ENCODE results near the gene KCNK2.

KCNK2 gene

DNA sequence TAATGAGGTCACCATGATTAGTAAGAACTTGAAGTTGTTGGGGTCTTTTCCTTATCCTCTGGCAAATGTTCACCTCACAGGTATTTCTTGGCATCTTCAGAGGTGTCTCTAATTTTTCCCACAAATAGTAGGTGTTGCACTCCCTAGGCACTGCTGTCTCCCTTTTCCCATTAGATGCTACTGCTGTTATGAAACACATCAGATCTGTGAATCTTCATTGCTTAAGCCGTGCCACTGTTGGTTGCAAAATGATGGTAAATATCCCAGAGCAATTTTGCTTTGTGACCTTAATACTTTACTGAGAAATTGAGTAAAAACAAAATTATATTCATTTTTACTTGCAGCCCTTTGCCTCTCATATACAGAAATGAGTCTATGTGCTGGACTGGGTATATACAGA lies 169.6 kb downstream of the KCNK2 start:
- no peaks in the 10 kb centered on the region for H3K36me3 ChIP-seq (ENCODE audit: control insufficient read depth, insufficient read depth, low read length)
- DNase-seq (ENCODE audit: extremely low read depth, insufficient read length), result no peak
- H3K4me3 ChIP-seq (replicated peaks; ENCODE audit: low read depth, low read length), result no peak overlapping the region
- H3K27me3 ChIP-seq (replicated peaks; ENCODE audit: control insufficient read depth, insufficient read depth, low read length), result no peaks in the 10 kb centered on the region
- TF ChIP-seq, protein P1, sequence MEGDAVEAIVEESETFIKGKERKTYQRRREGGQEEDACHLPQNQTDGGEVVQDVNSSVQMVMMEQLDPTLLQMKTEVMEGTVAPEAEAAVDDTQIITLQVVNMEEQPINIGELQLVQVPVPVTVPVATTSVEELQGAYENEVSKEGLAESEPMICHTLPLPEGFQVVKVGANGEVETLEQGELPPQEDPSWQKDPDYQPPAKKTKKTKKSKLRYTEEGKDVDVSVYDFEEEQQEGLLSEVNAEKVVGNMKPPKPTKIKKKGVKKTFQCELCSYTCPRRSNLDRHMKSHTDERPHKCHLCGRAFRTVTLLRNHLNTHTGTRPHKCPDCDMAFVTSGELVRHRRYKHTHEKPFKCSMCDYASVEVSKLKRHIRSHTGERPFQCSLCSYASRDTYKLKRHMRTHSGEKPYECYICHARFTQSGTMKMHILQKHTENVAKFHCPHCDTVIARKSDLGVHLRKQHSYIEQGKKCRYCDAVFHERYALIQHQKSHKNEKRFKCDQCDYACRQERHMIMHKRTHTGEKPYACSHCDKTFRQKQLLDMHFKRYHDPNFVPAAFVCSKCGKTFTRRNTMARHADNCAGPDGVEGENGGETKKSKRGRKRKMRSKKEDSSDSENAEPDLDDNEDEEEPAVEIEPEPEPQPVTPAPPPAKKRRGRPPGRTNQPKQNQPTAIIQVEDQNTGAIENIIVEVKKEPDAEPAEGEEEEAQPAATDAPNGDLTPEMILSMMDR (IDR thresholded peaks at IDR 0.05; ENCODE audit: insufficient read depth, low read length, poor library complexity, severe bottlenecking), result no peak

DNA sequence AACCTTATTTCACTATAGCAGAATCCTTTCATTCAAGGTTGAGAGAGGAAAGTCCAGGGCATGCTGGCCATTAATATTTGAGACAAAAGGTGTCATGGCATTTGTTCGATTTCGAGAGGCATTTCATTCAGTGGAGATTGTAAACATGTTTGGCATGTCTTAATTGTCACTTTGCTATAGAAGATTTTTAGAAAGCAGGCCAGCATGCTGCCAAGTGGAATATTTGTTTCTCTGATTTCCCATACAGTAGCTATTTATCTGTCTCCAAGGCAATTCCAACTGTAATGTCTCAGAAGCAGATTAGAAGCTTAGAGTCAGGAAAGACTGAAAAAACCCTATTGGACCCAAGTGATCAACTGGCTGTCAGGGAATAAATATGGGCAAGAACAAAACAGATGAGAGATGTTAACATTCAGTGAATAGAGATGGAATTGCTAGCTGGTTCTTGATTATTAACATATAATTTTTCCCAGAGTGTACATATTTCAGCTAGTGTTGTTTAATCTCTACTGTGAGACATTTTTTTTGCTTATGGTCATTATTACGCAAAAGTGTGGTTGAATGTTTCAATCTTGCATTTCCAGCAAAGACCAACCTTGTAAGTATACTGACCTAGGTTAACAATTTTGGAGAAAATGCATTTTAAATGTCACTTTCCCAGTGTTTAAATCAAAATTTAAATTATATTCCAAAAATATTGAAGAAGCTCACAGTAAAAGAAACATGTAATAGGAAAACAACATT lies 174.6 kb downstream of the KCNK2 start:
- TF ChIP-seq, protein P1 (IDR thresholded peaks at IDR 0.05; ENCODE audit: insufficient read depth, low read length, poor library complexity, severe bottlenecking), result no peak
- DNase-seq (ENCODE audit: extremely low read depth, insufficient read length), result no peak
- Histone ChIP-seq H3K4me3 (replicated peaks; ENCODE audit: low read depth, low read length) (no peak overlapping the region), H3K36me3 (ENCODE audit: control insufficient read depth, insufficient read depth, low read length) (no peaks in the 10 kb centered on the region), H3K27me3 (replicated peaks; ENCODE audit: control insufficient read depth, insufficient read depth, low read length) (no peaks in the 10 kb centered on the region)

DNA sequence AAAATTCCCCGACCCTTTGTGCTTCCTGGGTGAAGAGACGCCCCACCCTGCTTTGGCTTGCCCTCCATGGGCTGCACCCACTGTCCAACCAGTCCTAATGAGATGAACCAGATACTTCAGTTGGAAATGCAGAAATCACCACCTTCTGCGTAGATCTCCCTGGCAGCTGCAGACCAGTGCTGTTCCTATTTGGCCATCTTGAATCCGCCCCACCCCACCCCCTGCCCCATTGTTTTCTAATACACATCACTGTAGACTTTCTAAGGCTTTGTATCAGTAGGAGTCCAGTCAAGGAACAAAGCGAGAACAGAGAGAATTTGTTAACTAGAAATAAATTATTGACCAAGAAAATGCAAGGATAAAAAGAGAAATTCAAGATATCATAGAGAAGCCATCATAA lies 178.2 kb downstream of the KCNK2 start:
- TF ChIP-seq, protein P1 (IDR thresholded peaks at IDR 0.05; ENCODE audit: insufficient read depth, low read length, poor library complexity, severe bottlenecking), result no peak
- Histone ChIP-seq H3K36me3 (ENCODE audit: control insufficient read depth, insufficient read depth, low read length) (no peaks in the 10 kb centered on the region), H3K27me3 (replicated peaks; ENCODE audit: control insufficient read depth, insufficient read depth, low read length) (no peaks in the 10 kb centered on the region), H3K4me3 (replicated peaks; ENCODE audit: low read depth, low read length) (no peak overlapping the region)
- DNase-seq (ENCODE audit: extremely low read depth, insufficient read length), result no peak

GRCh38 chr1:215262106-215262505 lies 179.6 kb downstream of the KCNK2 start:
- TF ChIP-seq, protein P1 (IDR thresholded peaks at IDR 0.05; ENCODE audit: insufficient read depth, low read length, poor library complexity, severe bottlenecking), result no peak
- Histone ChIP-seq H3K36me3 (ENCODE audit: control insufficient read depth, insufficient read depth, low read length) (no peaks in the 10 kb centered on the region), H3K27me3 (replicated peaks; ENCODE audit: control insufficient read depth, insufficient read depth, low read length) (no peaks in the 10 kb centered on the region), H3K4me3 (replicated peaks; ENCODE audit: low read depth, low read length) (no peak overlapping the region)
- DNase-seq (ENCODE audit: extremely low read depth, insufficient read length), result no peak

DNA sequence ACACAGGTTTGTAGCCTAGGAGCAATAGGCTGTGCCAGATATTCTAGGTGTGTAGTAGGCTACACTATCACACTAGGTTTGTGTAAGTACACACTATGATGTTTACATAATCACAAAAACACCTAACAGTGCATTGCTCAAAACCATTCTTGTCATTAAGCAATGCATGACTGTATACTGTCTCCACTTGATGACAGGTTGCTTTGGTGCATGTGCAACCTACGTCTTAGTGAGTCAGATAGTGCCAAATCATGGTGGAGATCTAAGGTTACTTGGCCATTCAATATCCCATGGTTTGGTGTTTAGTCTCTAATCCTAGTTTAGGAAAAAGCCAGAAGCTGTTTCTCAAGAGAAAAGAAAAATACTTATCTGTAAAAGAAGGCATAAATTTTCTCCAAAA lies 181.1 kb downstream of the KCNK2 start:
- Histone ChIP-seq H3K36me3 (ENCODE audit: control insufficient read depth, insufficient read depth, low read length) (no peaks in the 10 kb centered on the region), H3K27me3 (replicated peaks; ENCODE audit: control insufficient read depth, insufficient read depth, low read length) (no peaks in the 10 kb centered on the region), H3K4me3 (replicated peaks; ENCODE audit: low read depth, low read length) (no peak overlapping the region)
- TF ChIP-seq, protein P1 (IDR thresholded peaks at IDR 0.05; ENCODE audit: insufficient read depth, low read length, poor library complexity, severe bottlenecking), result no peak
- no peak for DNase-seq (ENCODE audit: extremely low read depth, insufficient read length)

GRCh38 chr1:215264649-215265048 lies 182.1 kb downstream of the KCNK2 start:
- Histone ChIP-seq H3K36me3 (ENCODE audit: control insufficient read depth, insufficient read depth, low read length) (no peaks in the 10 kb centered on the region), H3K27me3 (replicated peaks; ENCODE audit: control insufficient read depth, insufficient read depth, low read length) (no peaks in the 10 kb centered on the region), H3K4me3 (replicated peaks; ENCODE audit: low read depth, low read length) (no peak overlapping the region)
- TF ChIP-seq, protein P1 (IDR thresholded peaks at IDR 0.05; ENCODE audit: insufficient read depth, low read length, poor library complexity, severe bottlenecking), result no peak
- no peak for DNase-seq (ENCODE audit: extremely low read depth, insufficient read length)

Measured in GM06990 (cell line).